HG03280 (cell line): ENCODE results near the gene DNASE1L3.
"Not testable (repeated sequence)": the region's sequence is repeated elsewhere in the genome, so short reads cannot be mapped to it uniquely, and the experiment has no call there.

Source experiments
- ATAC-seq: cut with Tn5 transposase; IDR thresholded peaks from one replicate; pipeline ENCODE4 v1.9.1; 2021; ENCODE audit warnings: mild to moderate bottlenecking, moderate library complexity; ENCODE audit not compliant: unreplicated experiment

Gene DNASE1L3

GRCh38 chr3:58210761-58211460, at the start of gene DNASE1L3:
Gene DNASE1L3 (minus strand): TSS chr3:58210972. CDS start chr3:58210906, 66 bp downstream.
- ATAC-seq: no peak

- no peak for ATAC-seq
Measured at GRCh38 chr3:58260261-58260731, 49.5 kb upstream of the DNASE1L3 start.

DNA sequence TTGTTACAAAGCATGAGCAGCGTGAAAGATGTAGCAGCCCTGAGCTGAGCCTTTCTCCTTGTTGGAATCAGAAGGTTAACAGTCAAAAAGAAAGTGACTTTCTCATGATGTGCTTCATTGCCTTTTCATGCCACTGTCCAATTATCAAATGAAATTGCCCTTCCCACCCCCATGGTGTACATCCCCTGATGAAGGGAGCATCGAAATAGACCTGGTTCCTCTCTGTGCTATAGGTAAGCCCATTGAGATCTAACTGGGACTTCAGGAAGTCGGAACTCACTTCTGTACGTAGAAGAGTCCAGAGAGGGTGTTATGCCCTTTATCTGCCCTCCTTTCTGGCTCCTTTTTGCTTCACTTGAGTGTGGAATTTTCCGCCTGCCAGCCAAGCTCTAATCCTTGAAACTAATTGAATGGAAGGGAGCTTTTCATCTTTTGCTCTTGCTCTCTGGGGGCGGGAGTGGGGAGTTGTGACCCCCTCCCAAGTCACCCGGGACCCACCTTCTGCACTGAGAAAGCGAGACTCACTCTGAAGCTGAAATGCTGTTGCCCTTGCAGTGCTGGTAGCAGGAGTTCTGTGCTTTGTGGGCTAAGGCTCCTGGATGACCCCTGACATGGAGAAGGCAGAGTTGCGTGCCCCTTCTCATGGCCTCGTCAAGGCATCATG, 47.8 kb upstream of the DNASE1L3 start:
- ATAC-seq: no peak

- ATAC-seq: no peak
Measured at GRCh38 chr3:58256511-58256910, 45.7 kb upstream of the DNASE1L3 start.

DNA sequence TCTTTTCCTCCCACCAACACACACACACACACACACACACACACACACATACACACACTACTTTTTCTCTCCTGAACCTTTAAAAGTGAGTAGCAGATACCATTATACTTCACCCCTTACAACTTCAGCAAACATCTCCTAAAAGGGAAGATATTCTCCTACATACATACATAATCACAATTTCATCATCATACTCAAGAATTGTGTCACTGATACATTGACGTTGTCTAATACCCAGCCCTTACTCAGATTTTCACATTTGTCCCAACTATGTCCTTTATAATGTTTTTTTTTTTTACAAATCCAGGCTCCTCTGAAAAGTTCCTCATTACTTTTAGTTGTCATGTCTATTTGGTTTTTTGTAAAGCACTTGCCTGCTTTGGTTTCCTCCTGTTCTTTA, 45.3 kb upstream of the DNASE1L3 start:
- ATAC-seq: no peak

GRCh38 chr3:58254144-58254543, 43.4 kb upstream of the DNASE1L3 start:
- ATAC-seq: no peak

DNA sequence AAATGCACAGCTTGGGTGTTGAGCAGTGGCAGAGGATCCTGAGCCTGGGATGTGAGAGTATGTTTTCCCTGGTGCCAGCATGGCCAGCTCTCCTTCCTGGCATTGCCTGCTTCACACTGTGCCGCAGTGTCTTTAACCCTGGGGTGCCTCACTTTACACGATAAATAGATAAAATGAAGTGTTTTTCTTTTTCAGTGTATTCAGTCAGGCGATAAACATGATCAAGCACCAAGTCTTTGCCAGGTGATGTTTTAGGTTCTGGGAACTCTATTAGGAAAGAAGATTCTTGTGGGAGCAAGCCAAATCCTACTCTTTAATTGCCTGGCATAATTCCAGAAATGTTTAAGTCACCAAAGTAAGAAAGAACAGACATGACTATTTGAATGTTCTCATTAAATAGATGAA, 40.9 kb upstream of the DNASE1L3 start:
- ATAC-seq: no peak

GRCh38 chr3:58250093-58250707, 39.4 kb upstream of the DNASE1L3 start:
- no peak for ATAC-seq

DNA sequence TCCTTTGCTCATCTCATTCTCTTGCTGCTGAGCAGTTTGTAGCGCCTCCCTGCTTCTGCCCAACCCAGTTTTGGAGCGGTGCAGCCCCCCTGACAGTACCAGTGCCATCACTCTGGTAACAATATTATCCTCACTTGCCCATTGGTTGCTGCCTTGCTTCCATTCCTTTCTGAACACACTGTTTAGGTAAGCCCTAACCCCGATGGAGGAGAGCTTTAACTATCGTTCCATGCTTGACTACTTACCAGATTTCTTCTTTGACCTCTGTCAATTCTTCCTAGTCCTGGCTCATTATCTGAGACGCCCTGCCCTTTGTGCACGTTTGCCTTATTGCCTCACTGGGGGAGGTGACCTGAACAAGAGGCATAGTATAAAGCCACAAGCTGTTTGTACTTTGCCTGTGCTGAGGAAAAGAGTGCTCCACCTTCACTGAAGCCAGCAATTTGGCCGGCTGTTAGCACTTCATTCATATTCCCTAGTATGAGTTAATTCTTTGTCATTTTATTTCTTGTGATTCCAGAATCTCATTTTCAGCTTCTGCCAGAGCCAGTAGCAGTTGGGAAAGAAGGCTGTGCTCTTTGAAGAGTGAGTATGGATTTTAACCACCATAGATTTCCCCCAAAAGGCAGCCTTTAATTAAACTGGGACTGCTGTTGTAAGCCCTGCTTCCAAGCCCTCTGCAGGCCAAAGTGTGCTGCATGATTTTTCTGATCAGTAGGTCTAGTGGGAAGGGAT, 38.8 kb upstream of the DNASE1L3 start:
- no peak for ATAC-seq

DNA sequence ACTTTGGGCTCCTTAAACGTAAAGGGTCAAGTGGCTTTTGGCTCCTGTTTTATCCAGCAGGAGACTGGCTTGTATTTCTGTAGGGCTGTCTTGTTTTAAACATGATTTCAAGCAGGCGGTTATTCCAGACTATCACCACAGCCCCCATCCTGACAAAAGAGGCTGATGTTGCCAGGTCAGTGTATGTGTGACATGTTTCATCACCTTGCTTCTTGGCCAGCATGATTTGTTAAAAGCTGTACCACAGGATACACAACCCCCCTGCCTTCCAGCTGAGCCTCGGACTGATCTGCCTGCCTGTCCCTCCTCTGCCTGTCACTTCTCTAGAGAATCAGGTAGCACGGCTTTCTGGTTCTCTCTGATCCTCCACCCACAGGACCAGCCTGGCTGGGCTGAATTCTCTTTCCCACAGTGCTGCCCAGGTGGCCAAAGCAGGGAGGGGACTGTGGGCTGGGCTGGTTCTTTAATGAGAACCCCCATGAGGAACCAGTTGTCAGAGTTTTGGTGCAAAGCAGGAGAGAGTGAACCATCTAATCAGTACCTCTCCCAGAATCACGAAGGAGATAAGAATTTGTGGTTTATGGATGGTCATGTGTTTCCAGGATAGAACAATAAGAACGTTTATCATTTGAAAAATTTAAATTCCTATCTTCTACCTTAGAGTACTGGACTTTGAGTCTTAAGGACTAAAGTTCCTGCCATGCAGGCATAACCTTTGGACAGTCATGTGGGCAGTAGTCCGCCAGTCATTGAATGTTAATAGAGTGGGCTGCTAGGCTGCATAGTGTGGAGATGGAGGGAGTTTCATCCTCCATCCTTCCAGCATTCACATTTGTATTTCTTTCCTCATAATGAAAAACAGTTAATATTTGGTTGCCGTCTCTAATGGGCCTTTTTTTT, 35.6 kb upstream of the DNASE1L3 start:
- ATAC-seq: no peak

GRCh38 chr3:58243976-58244585, 33.3 kb upstream of the DNASE1L3 start:
- no peak for ATAC-seq

- not testable (repeated sequence) for ATAC-seq
Measured at GRCh38 chr3:58242860-58243259, 32.1 kb upstream of the DNASE1L3 start.

GRCh38 chr3:58242340-58242739, 31.6 kb upstream of the DNASE1L3 start:
- no peak for ATAC-seq

DNA sequence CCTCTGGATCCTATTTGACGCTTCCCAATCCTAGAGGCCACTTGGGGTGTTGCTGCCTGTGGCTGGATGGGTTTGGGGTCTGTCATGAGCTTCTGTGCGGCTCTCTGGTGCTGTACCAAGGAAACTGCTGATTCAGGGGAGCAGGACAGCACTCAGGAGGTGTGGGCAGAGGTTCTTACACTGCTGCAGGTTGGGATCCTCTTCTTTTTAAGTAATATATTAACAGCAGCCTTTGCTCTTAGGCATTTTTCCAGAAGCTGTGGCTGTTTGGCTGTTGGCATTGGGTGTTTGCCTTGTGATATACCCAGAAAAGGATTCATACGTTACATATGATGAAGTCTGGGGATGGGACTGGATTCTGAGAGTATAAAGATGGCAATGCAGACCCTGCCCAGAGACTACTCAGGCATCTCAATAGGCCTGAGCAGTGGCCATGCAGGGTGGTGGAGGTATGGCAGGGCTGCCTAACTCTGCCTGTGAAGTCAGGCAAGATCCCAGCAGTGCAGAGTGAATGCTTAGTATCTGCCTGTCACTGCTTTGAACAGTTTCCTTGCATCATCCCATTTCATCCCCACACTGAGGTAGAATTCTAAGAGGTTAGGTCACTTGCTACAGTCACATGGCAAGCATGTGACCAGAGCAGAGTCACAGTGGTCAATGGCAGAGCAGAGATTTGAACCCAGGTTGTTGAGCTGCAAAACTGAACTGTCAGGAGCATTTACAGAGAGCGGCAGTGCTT, 30.7 kb upstream of the DNASE1L3 start:
- ATAC-seq: no peak

DNA sequence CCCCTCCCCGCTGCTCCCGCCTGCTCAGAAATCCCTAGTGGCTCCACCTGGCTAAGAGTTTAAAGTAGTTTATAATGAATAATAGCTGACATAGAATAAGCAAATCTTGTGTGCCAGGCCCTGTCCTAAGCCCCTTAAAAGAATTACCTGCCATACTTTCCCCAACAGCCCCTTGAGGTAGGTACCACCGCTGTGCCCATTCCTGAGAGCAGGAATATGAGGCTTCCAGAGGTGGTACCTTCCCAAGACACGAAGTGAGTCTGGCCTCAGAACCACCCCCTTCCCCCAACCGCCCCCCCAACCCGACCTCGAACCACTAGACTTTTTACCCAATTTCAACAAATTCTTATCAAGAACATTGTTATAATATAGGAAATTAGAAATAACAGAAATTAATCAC, 28.1 kb upstream of the DNASE1L3 start:
- no peak for ATAC-seq

DNA sequence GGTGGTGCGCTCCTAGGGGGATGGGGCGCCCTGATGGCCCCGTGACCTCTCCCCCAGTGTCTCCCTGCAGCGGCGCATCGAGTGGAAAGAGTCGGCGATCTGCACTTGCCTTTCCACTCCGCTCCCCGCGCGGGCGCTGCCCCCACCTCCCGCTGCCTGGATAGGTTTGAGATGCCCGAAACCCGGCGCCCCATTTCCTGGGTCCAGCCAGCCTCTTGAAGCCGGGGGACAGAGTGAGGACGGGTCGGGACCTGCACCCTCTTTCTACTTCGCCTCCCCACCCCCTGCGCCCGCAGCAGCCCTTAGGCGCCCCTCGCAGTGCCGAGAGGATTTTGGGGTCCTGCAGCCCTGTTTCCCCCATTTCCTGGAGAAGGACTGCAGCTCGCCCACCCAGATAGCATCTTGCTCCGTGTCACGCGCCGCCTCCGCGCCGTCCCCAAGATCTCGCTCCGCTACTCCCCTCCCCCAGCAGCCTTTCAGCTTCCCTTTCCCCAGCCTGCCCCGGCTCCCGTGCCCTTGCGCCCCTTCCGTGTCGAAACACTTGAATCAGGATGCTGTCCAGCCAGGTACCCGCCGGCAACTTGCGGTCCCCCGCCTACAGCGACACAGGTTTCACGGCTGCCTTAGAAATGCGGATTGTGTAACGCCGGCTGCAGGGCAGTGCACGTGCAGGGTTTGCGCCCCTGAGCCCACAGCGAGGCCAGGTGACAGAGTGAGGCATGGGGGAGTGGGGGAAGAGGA, 27.3 kb upstream of the DNASE1L3 start:
- ATAC-seq: peak; percentile 41

- peak; percentile 77 for ATAC-seq
Measured at GRCh38 chr3:58237238-58237940, 26.6 kb upstream of the DNASE1L3 start, which contains the start of gene ABHD6. Gene ABHD6 (plus strand): TSS chr3:58237792. CDS start chr3:58256587, 18,795 bp downstream.
